Endothelial cell of umbilical vein (primary cell): ENCODE results near the gene CD44. TPM values are rescaled to one million over a fixed set of nuclear protein-coding genes. Genes with fewer than 3 reads are reported as not detected.

Experiments
- BruUV-seq: library from RNA; stranded (reverse); fragments of 400-500 nt; replicated peaks from 2 replicates; lab custom pipeline; 2021; lab: Mats Ljungman, UMichigan
- CTCF ChIA-PET: fragments of 300-600, 350-600 bp; sonication (Branson Sonifier 250); formaldehyde crosslinking; loops from one replicate; lab custom pipeline; 2021; ENCODE audit warnings: antibody characterized with exemption, inconsistent platforms; lab: Charles Lee
- POLR2A ChIA-PET: fragments of 300-600, 350-600 bp; sonication (Branson Sonifier 250); formaldehyde crosslinking; loops from one replicate; lab custom pipeline; 2021; ENCODE audit warnings: antibody characterized with exemption, inconsistent platforms; lab: Charles Lee
- DNase-seq: peaks from one replicate; pipeline ENCODE4 v3.0.0-alpha.2; 2011; ENCODE audit warnings: low read depth, low spot score
- FAIRE-seq: peaks from 2 replicates; lab custom pipeline; 2011; peaks lifted over from hg19 to GRCh38; lab: Jason Lieb, UNC
- H2AFZ ChIP-seq: 2 replicates; pipeline ENCODE4 v1.6.0; 2012; ENCODE audit warnings: low read depth, low read length, control low read depth, inconsistent platforms
- H3K27ac ChIP-seq: 2 replicates; pipeline ENCODE4 v1.5.1; 2011; ENCODE audit warnings: low read depth, mild to moderate bottlenecking, control low read depth, low read length, moderate library complexity; ENCODE audit not compliant: insufficient read depth
- H3K27me3 ChIP-seq, 2 experiments: 2 replicates each; pipeline versions ENCODE4 v1.6.0 to v1.6.1; 2011; ENCODE audit warnings: low read length in 2 of 2, mixed read lengths in 1 of 2; ENCODE audit not compliant: control insufficient read depth in 2 of 2, insufficient read depth in 2 of 2
- H3K36me3 ChIP-seq, 2 experiments: 2 replicates in 1 of 2; 3 replicates in 1 of 2; pipeline ENCODE4 v1.5.1; 2011; ENCODE audit warnings: low read length in 2 of 2, mild to moderate bottlenecking in 1 of 2, moderate library complexity in 1 of 2; ENCODE audit not compliant: control insufficient read depth in 2 of 2, insufficient read depth in 2 of 2; ENCODE audit errors: extremely low read depth in 1 of 2
- H3K4me1 ChIP-seq: 3 replicates; pipeline ENCODE4 v1.5.1; 2011; ENCODE audit warnings: mild to moderate bottlenecking, low read length; ENCODE audit not compliant: control insufficient read depth, insufficient read depth; ENCODE audit errors: extremely low read depth
- H3K4me2 ChIP-seq: 2 replicates; pipeline ENCODE4 v1.6.1; 2011; ENCODE audit warnings: low read length, control low read depth, mixed read lengths; ENCODE audit not compliant: insufficient read depth
- H3K4me3 ChIP-seq, 3 experiments: fragments of 200-600 bp in 1 of 3; sonication (generic), shearing (Covaris generic) in 1 of 3; replicated peaks in 1 of 3; 2 replicates each; pipeline ENCODE4 v1.5.1; 2011 to 2016; ENCODE audit warnings: control low read depth in 3 of 3, low read length in 3 of 3, mild to moderate bottlenecking in 2 of 3, inconsistent platforms in 1 of 3, low read depth in 1 of 3, moderate library complexity in 1 of 3; ENCODE audit not compliant: insufficient read depth in 1 of 3
- H3K79me2 ChIP-seq: 2 replicates; pipeline ENCODE4 v1.6.0; 2012; ENCODE audit warnings: low read length, inconsistent platforms; ENCODE audit not compliant: control insufficient read depth, insufficient read depth
- H3K9ac ChIP-seq: replicated peaks from 2 replicates; pipeline ENCODE3; 2011; ENCODE audit warnings: low read length, control low read depth; ENCODE audit not compliant: insufficient read depth; ENCODE audit errors: extremely low read depth
- H3K9me1 ChIP-seq: replicated peaks from 3 replicates; pipeline ENCODE4 v1.6.0; 2011; ENCODE audit warnings: mild to moderate bottlenecking, low read length; ENCODE audit not compliant: control insufficient read depth, insufficient read depth; ENCODE audit errors: extremely low read depth
- H3K9me3 ChIP-seq: replicated peaks from 2 replicates; pipeline ENCODE4 v1.5.1; 2012; ENCODE audit warnings: low read length, inconsistent platforms; ENCODE audit not compliant: control insufficient read depth, insufficient read depth
- H4K20me1 ChIP-seq: replicated peaks from 2 replicates; pipeline ENCODE3; 2011; ENCODE audit warnings: mild to moderate bottlenecking, low read length; ENCODE audit not compliant: control insufficient read depth, insufficient read depth; ENCODE audit errors: extremely low read depth
- CTCF ChIP-seq, 2 donors: IDR thresholded peaks; 1 replicate in 1 of 2; 2 replicates in 1 of 2; pipeline ENCODE4 v1.5.1; 2011; ENCODE audit warnings: low read length in 2 of 2, mild to moderate bottlenecking in 2 of 2, moderate library complexity in 2 of 2, control low read depth in 1 of 2, inconsistent platforms in 1 of 2, low read depth in 1 of 2; ENCODE audit not compliant: insufficient read depth in 1 of 2; ENCODE audit errors: extremely low read depth in 1 of 2
- EZH2 ChIP-seq: IDR thresholded peaks from 2 replicates; pipeline ENCODE4 v1.6.1; 2012; ENCODE audit warnings: borderline replicate concordance, low read depth, mild to moderate bottlenecking, moderate library complexity, low read length, inconsistent platforms; ENCODE audit not compliant: severe bottlenecking
- MYC ChIP-seq: IDR thresholded peaks from one replicate; pipeline ENCODE4 v1.6.1; 2011; ENCODE audit warnings: mild to moderate bottlenecking, low read depth, low read length
- POLR2A ChIP-seq: IDR thresholded peaks from 2 replicates; pipeline ENCODE4 v1.6.1; 2012; ENCODE audit warnings: low read depth, mild to moderate bottlenecking, control low read depth, low read length
- POLR2AphosphoS5 ChIP-seq: IDR thresholded peaks from 2 replicates; pipeline ENCODE4 v1.6.1; 2012; ENCODE audit warnings: low read depth, mild to moderate bottlenecking, control low read depth, low read length, moderate library complexity; ENCODE audit not compliant: insufficient read depth
- dilution Hi-C: fragments of 300-500 bp; cut with MboI; formaldehyde crosslinking; loops from one replicate; pipeline ENCODE4 v1.15.0; 2019; ENCODE audit warnings: low sequenced_read_pairs; ENCODE audit not compliant: extremely low pct_ligation_motif_present
- intact Hi-C: fragments of 100-400 bp; cut with micrococcal nuclease; formaldehyde crosslinking; loops from one replicate; pipeline ENCODE4 v1.10.0; 2022
- polyA plus RNA-seq, 4 experiments: library from polyadenylated mRNA; depleted of rRNA in 3 of 4; stranded (reverse) in 3 of 4; unstranded in 1 of 4; fragments of >200 nt; gene quantifications; 2 replicates each; pipeline versions ENCODE4 v1.2.1 to v1.2.3, GENCODE V29; 2011 to 2012; ENCODE audit warnings: missing spikeins in 1 of 4
- total RNA-seq: library from RNA; stranded (reverse); gene quantifications from 2 replicates; pipeline ENCODE4 v1.2.3, GENCODE V29; 2021

Gene CD44
- total and polyA plus RNA-seq, 2 donors (not counting 3 experiments of a cell fraction or from before 2014, with no cell fraction given) = 25.5 to 26.3 TPM

DNA sequence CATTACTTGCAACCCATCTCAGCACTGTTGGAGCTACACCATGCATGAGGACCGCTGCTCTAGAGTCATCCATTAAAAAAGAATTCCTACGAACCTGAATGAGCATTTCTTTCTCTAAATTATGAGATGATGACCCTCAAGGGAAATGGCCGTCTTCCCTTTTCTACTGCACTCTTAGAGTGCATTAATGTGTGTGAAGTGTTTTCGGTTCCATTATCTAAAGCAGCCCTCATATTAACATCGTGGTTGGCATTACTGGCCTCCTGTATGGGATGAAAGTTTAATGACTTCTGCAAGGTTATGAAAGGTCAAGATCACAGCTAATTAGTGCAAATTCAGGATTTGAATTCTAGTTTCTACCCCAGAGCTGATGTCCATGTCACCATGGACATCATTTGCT, 16.7 kb downstream of the CD44 start:
- Histone ChIP-seq H3K9me1 (no peaks in the 10 kb centered on the region), H3K27me3 (no peaks in the 10 kb centered on the region), H3K4me2 (no peak overlapping the region), H4K20me1 (no peaks in the 10 kb centered on the region), H3K4me1 (peaks cover 17% of the 10 kb centered on the region), H3K9ac (no peak overlapping the region), H3K27ac (no peak overlapping the region), H3K36me3 (no peaks in the 10 kb centered on the region), H3K4me3 (no peak overlapping the region), H3K79me2 (peaks cover 99% of the 10 kb centered on the region), H2AFZ (no peak overlapping the region), H3K9me3 (no peaks in the 10 kb centered on the region)
- no peak for TF ChIP-seq MYC
- no peak for TF ChIP-seq POLR2A
- TF ChIP-seq EZH2 = no peak
- no peak for TF ChIP-seq POLR2AphosphoS5
- no peak for TF ChIP-seq CTCF (IDR thresholded peaks at IDR 0.05; ENCODE audit: extremely low read depth in 1 of 2, insufficient read depth in 1 of 2, low read depth in 1 of 2, low read length in 2 of 2)
- POLR2A ChIA-PET = no interaction called here
- CTCF ChIA-PET = no interaction called here
- dilution Hi-C loops (no loop called here), intact Hi-C loops (no loop called here)
- DNase-seq (no peak), FAIRE-seq (no peak)
- BruUV-seq = no TSS peak
